HepG2 (cell line): Measurements from ENCODE around the gene SERTAD2. TPM values are rescaled to one million over a fixed set of nuclear protein-coding genes. Genes with fewer than 3 reads are reported as not detected.

Source experiments
- BRD4 ChIP-seq: sonication (generic); formaldehyde crosslinking; IDR thresholded peaks from 2 replicates; pipeline ENCODE4 v1.4.0; 2020; ENCODE audit warnings: missing genetic modification reagents
- CREM ChIP-seq, 2 experiments: sonication (generic) in 1 of 2; formaldehyde crosslinking in 1 of 2; IDR thresholded peaks; 2 replicates each; pipeline versions ENCODE4 v1.4.0 to v1.6.1; 2016 to 2020; ENCODE audit warnings: antibody characterized with exemption in 1 of 2, mild to moderate bottlenecking in 1 of 2, missing genetic modification reagents in 1 of 2
- FOXJ3 ChIP-seq: sonication (generic); formaldehyde crosslinking; IDR thresholded peaks from 2 replicates; pipeline ENCODE4 v1.4.0; 2020; ENCODE audit warnings: missing genetic modification reagents, mild to moderate bottlenecking, borderline replicate concordance
- FOXK1 ChIP-seq: sonication (generic); formaldehyde crosslinking; IDR thresholded peaks from 2 replicates; pipeline ENCODE4 v1.4.0; 2020; ENCODE audit warnings: low read depth, missing genetic modification reagents, borderline replicate concordance
- FOXP1 ChIP-seq, 2 experiments: fragments of 450-650 bp in 1 of 2; IDR thresholded peaks; 2 replicates each; pipeline ENCODE4 v1.6.1; 2017 to 2018; ENCODE audit warnings: antibody characterized with exemption in 1 of 2
- HOXA9 ChIP-seq: sonication (generic); formaldehyde crosslinking; IDR thresholded peaks from 2 replicates; pipeline ENCODE4 v1.8.1; 2022; ENCODE audit warnings: missing genetic modification reagents, mild to moderate bottlenecking, moderate library complexity, borderline replicate concordance
- MAFF ChIP-seq: IDR thresholded peaks from 2 replicates; pipeline ENCODE4 v1.6.1; 2011; ENCODE audit warnings: low read depth, low read length, improper control_type of control experiment
- NCOA2 ChIP-seq: sonication (generic); formaldehyde crosslinking; IDR thresholded peaks from 2 replicates; pipeline ENCODE4 v1.8.0; 2022; ENCODE audit warnings: inconsistent platforms
- SNRNP70 ChIP-seq: fragments of 200-400 bp; formaldehyde crosslinking; IDR thresholded peaks from 2 replicates; pipeline ENCODE4 v1.6.1; 2017; ENCODE audit warnings: mild to moderate bottlenecking, low read depth, low read length, moderate library complexity
- SOX6 ChIP-seq, 2 experiments: fragments of 450-650 bp in 1 of 2; sonication (generic) in 1 of 2; formaldehyde crosslinking in 1 of 2; IDR thresholded peaks; 2 replicates each; pipeline versions ENCODE4 v1.4.0 to v1.6.1; 2017 to 2020; ENCODE audit warnings: antibody characterized with exemption in 1 of 2, mild to moderate bottlenecking in 1 of 2, missing genetic modification reagents in 1 of 2
- SRY ChIP-seq: sonication (generic); formaldehyde crosslinking; IDR thresholded peaks from 2 replicates; pipeline ENCODE4 v1.8.0; 2022; ENCODE audit warnings: mild to moderate bottlenecking, missing genetic modification reagents
- TCF7L2 ChIP-seq: IDR thresholded peaks from 2 replicates; pipeline ENCODE4 v1.6.1; 2011; ENCODE audit warnings: mild to moderate bottlenecking, low read depth, low read length, moderate library complexity
- ZC3H4 ChIP-seq: sonication (generic); formaldehyde crosslinking; IDR thresholded peaks from 2 replicates; pipeline ENCODE4 v1.4.0; 2020; ENCODE audit warnings: missing genetic modification reagents, borderline replicate concordance
- ZIK1 ChIP-seq: sonication (generic); formaldehyde crosslinking; IDR thresholded peaks from 2 replicates; pipeline ENCODE4 v1.5.0; 2020; ENCODE audit warnings: mild to moderate bottlenecking, low read depth, missing genetic modification reagents, borderline replicate concordance
- ZKSCAN1 ChIP-seq: fragments of 150-350 bp; IDR thresholded peaks from 2 replicates; pipeline ENCODE4 v1.6.1; 2014; ENCODE audit warnings: low read length
- ZNF644 ChIP-seq: IDR thresholded peaks from 2 replicates; pipeline ENCODE4 v1.6.1; 2016; ENCODE audit warnings: low read depth
- ZNF674 ChIP-seq: sonication (generic); formaldehyde crosslinking; IDR thresholded peaks from 2 replicates; pipeline ENCODE4 v1.5.0; 2020; ENCODE audit warnings: low read depth, mild to moderate bottlenecking, missing genetic modification reagents
- ZNF816 ChIP-seq: sonication (generic); formaldehyde crosslinking; IDR thresholded peaks from 2 replicates; pipeline ENCODE4 v1.8.0; 2022; ENCODE audit warnings: missing genetic modification reagents, mild to moderate bottlenecking, borderline replicate concordance
- polyA plus RNA-seq, 8 experiments: library from polyadenylated mRNA; depleted of rRNA in 3 of 8; stranded (reverse) in 7 of 8; unstranded in 1 of 8; fragments of >200 nt; fragmentation: Illumina TruSeq in 4 of 8; extraction: Trizol in 4 of 8; gene quantifications; 2 replicates each; pipeline versions ENCODE4 v1.2.1 to v1.2.3, GENCODE V29; 2011 to 2016; ENCODE audit warnings: low read depth in 4 of 8, missing spikeins in 1 of 8, mixed read lengths in 1 of 8; ENCODE audit not compliant: insufficient read depth in 1 of 8
- total RNA-seq, 5 experiments: library from RNA; depleted of rRNA; stranded (reverse); fragments of >200 nt; fragmentation: Illumina TruSeq; extraction: Trizol; gene quantifications; 2 replicates each; pipeline ENCODE4 v1.2.3, GENCODE V29; 2016; ENCODE audit warnings: low read depth in 1 of 5
- TF ChIP-seq, protein P1 (sequence below): sonication (generic); formaldehyde crosslinking; IDR thresholded peaks from 2 replicates; pipeline ENCODE4 v1.4.0; 2020; ENCODE audit warnings: missing genetic modification reagents
- TF ChIP-seq, protein P2 (sequence below): sonication (generic); formaldehyde crosslinking; IDR thresholded peaks from 2 replicates; pipeline ENCODE4 v1.4.0; 2020; ENCODE audit warnings: missing genetic modification reagents
- TF ChIP-seq, protein P3 (sequence below): sonication (generic); formaldehyde crosslinking; IDR thresholded peaks from 2 replicates; pipeline ENCODE4 v1.4.0; 2020; ENCODE audit warnings: missing genetic modification reagents
- TF ChIP-seq, protein P4 (sequence below): sonication (generic); formaldehyde crosslinking; IDR thresholded peaks from 2 replicates; pipeline ENCODE4 v1.5.0; 2020; ENCODE audit warnings: missing genetic modification reagents, mild to moderate bottlenecking, borderline replicate concordance

The SERTAD2 gene
- total and polyA plus RNA-seq, 2 of the 13 experiments (the other 11 are each of a cell fraction or from before 2014, with no cell fraction given), result 6.7 to 22.6 TPM

DNA sequence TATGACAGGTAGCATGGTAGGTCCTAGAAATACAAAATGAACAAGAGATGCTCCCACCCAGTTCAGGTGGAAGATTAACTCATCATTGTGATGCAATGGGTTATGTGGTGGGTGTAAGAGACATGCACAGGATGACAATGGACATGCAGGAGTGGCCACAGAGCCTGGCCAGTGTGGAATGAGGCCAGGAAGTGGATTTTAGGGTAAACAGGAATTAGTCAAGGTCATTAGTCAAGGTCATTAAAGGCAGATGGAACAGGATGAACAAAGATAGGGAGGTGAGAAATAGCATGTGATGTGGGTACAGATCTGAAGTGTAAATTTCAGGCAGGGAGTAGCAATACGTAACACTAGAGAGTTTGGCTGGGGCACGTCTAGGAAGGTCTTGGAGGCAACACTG, 15.6 kb upstream of the SERTAD2 start (continued):
- TF ChIP-seq SOX6 (IDR thresholded peaks at IDR 0.05) (no peak), SOX6 (CRISPR knock-in tag; IDR thresholded peaks at IDR 0.05) (peak; percentile 100), ZNF816 (CRISPR knock-in tag) (0 out of 2 replicates have a peak, but pooled peaks have one; percentile 45), ZKSCAN1 (no peak), MAFF (no peak), SRY (CRISPR knock-in tag) (no peak), TCF7L2 (no peak), ZC3H4 (CRISPR knock-in tag) (no peak), CREM (IDR thresholded peaks at IDR 0.05) (peak; percentile 64), CREM (CRISPR knock-in tag; IDR thresholded peaks at IDR 0.05) (no peak), ZIK1 (CRISPR knock-in tag) (no peak), FOXK1 (peak; percentile 91; the same call in 1 of the 2 replicates), FOXP1 (IDR thresholded peaks at IDR 0.05) (peak; percentile 20; the same call in 1 of the 2 replicates), FOXP1 (CRISPR knock-in tag; IDR thresholded peaks at IDR 0.05) (peak; percentile 85), ZNF644 (CRISPR knock-in tag) (peak; percentile 91), ZNF674 (CRISPR knock-in tag) (no peak), SNRNP70 (no peak), HOXA9 (CRISPR knock-in tag) (peak; percentile 88), FOXJ3 (CRISPR knock-in tag) (peak; percentile 70; the same call in 1 of the 2 replicates), NCOA2 (CRISPR knock-in tag) (peak; percentile 90), BRD4 (no peak)
- TF ChIP-seq, protein P1, sequence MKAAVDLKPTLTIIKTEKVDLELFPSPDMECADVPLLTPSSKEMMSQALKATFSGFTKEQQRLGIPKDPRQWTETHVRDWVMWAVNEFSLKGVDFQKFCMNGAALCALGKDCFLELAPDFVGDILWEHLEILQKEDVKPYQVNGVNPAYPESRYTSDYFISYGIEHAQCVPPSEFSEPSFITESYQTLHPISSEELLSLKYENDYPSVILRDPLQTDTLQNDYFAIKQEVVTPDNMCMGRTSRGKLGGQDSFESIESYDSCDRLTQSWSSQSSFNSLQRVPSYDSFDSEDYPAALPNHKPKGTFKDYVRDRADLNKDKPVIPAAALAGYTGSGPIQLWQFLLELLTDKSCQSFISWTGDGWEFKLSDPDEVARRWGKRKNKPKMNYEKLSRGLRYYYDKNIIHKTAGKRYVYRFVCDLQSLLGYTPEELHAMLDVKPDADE (CRISPR knock-in tag), result no peak
- TF ChIP-seq, protein P2, sequence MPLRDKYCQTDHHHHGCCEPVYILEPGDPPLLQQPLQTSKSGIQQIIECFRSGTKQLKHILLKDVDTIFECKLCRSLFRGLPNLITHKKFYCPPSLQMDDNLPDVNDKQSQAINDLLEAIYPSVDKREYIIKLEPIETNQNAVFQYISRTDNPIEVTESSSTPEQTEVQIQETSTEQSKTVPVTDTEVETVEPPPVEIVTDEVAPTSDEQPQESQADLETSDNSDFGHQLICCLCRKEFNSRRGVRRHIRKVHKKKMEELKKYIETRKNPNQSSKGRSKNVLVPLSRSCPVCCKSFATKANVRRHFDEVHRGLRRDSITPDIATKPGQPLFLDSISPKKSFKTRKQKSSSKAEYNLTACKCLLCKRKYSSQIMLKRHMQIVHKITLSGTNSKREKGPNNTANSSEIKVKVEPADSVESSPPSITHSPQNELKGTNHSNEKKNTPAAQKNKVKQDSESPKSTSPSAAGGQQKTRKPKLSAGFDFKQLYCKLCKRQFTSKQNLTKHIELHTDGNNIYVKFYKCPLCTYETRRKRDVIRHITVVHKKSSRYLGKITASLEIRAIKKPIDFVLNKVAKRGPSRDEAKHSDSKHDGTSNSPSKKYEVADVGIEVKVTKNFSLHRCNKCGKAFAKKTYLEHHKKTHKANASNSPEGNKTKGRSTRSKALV (CRISPR knock-in tag), result peak; percentile 39; the same call in 1 of the 2 replicates
- TF ChIP-seq, protein P3, sequence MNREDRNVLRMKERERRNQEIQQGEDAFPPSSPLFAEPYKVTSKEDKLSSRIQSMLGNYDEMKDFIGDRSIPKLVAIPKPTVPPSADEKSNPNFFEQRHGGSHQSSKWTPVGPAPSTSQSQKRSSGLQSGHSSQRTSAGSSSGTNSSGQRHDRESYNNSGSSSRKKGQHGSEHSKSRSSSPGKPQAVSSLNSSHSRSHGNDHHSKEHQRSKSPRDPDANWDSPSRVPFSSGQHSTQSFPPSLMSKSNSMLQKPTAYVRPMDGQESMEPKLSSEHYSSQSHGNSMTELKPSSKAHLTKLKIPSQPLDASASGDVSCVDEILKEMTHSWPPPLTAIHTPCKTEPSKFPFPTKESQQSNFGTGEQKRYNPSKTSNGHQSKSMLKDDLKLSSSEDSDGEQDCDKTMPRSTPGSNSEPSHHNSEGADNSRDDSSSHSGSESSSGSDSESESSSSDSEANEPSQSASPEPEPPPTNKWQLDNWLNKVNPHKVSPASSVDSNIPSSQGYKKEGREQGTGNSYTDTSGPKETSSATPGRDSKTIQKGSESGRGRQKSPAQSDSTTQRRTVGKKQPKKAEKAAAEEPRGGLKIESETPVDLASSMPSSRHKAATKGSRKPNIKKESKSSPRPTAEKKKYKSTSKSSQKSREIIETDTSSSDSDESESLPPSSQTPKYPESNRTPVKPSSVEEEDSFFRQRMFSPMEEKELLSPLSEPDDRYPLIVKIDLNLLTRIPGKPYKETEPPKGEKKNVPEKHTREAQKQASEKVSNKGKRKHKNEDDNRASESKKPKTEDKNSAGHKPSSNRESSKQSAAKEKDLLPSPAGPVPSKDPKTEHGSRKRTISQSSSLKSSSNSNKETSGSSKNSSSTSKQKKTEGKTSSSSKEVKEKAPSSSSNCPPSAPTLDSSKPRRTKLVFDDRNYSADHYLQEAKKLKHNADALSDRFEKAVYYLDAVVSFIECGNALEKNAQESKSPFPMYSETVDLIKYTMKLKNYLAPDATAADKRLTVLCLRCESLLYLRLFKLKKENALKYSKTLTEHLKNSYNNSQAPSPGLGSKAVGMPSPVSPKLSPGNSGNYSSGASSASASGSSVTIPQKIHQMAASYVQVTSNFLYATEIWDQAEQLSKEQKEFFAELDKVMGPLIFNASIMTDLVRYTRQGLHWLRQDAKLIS, result no peak
- TF ChIP-seq, protein P4, sequence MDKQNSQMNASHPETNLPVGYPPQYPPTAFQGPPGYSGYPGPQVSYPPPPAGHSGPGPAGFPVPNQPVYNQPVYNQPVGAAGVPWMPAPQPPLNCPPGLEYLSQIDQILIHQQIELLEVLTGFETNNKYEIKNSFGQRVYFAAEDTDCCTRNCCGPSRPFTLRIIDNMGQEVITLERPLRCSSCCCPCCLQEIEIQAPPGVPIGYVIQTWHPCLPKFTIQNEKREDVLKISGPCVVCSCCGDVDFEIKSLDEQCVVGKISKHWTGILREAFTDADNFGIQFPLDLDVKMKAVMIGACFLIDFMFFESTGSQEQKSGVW (CRISPR knock-in tag), result no peak
